HepG2 (cell line): ENCODE measurements around the gene LDAH. TPM values are rescaled to one million over a fixed set of nuclear protein-coding genes. Genes with fewer than 3 reads are reported as not detected.

Source experiments
- ASH2L ChIP-seq: fragments of 300-600, 200-600 bp; sonication (generic); IDR thresholded peaks from 2 replicates; pipeline ENCODE4 v1.7.0; 2017; ENCODE audit warnings: low read depth, mild to moderate bottlenecking, moderate library complexity, mixed read lengths, low read length; ENCODE audit not compliant: insufficient read length
- GABPB1 ChIP-seq: IDR thresholded peaks from 2 replicates; pipeline ENCODE4 v1.6.1; 2016; ENCODE audit warnings: mild to moderate bottlenecking, missing genetic modification reagents, moderate library complexity, missing compliant biosample characterization
- GMEB1 ChIP-seq: sonication (generic); formaldehyde crosslinking; IDR thresholded peaks from 2 replicates; pipeline ENCODE4 v1.5.1; 2020; ENCODE audit warnings: missing genetic modification reagents, mild to moderate bottlenecking, borderline replicate concordance
- HNRNPLL ChIP-seq: fragments of 200-400 bp; formaldehyde crosslinking; IDR thresholded peaks from 2 replicates; pipeline ENCODE4 v1.6.1; 2017; ENCODE audit warnings: mild to moderate bottlenecking, low read depth, low read length; ENCODE audit not compliant: poor library complexity, severe bottlenecking
- JUN ChIP-seq: sonication (generic); formaldehyde crosslinking; IDR thresholded peaks from 2 replicates; pipeline ENCODE4 v1.4.0; 2020; ENCODE audit warnings: mild to moderate bottlenecking, missing genetic modification reagents
- MTA1 ChIP-seq: sonication (generic); formaldehyde crosslinking; IDR thresholded peaks from 2 replicates; pipeline ENCODE4 v1.4.0; 2020; ENCODE audit warnings: missing genetic modification reagents, mild to moderate bottlenecking, borderline replicate concordance
- SMAD3 ChIP-seq: sonication (generic); formaldehyde crosslinking; IDR thresholded peaks from 2 replicates; pipeline ENCODE4 v1.4.0; 2020; ENCODE audit warnings: missing genetic modification reagents
- SNAPC2 ChIP-seq: sonication (generic); formaldehyde crosslinking; IDR thresholded peaks from 2 replicates; pipeline ENCODE4 v1.8.1; 2022; ENCODE audit warnings: mild to moderate bottlenecking, missing genetic modification reagents
- TEAD3 ChIP-seq: optimal IDR thresholded peaks from 2 replicates; pipeline ENCODE3; 2016; ENCODE audit warnings: borderline replicate concordance
- ZFX ChIP-seq: sonication (generic); formaldehyde crosslinking; IDR thresholded peaks from 2 replicates; pipeline ENCODE4 v1.4.0; 2020; ENCODE audit warnings: mild to moderate bottlenecking, low read depth, missing genetic modification reagents, moderate library complexity
- ZFY ChIP-seq: sonication (generic); formaldehyde crosslinking; IDR thresholded peaks from 2 replicates; pipeline ENCODE4 v1.4.0; 2020; ENCODE audit warnings: missing genetic modification reagents
- ZNF235 ChIP-seq: sonication (generic); formaldehyde crosslinking; IDR thresholded peaks from 2 replicates; pipeline ENCODE4 v1.8.1; 2023; ENCODE audit warnings: mild to moderate bottlenecking, missing genetic modification reagents, borderline replicate concordance
- ZNF274 ChIP-seq: sonication (generic); formaldehyde crosslinking; IDR thresholded peaks from 2 replicates; pipeline ENCODE4 v1.5.1; 2020; ENCODE audit warnings: mild to moderate bottlenecking, missing genetic modification reagents
- polyA plus RNA-seq, 8 experiments: library from polyadenylated mRNA; depleted of rRNA in 3 of 8; stranded (reverse) in 7 of 8; unstranded in 1 of 8; fragments of >200 nt; fragmentation: Illumina TruSeq in 4 of 8; extraction: Trizol in 4 of 8; gene quantifications; 2 replicates each; pipeline versions ENCODE4 v1.2.1 to v1.2.3, GENCODE V29; 2011 to 2016; ENCODE audit warnings: low read depth in 4 of 8, missing spikeins in 1 of 8, mixed read lengths in 1 of 8; ENCODE audit not compliant: insufficient read depth in 1 of 8
- total RNA-seq, 5 experiments: library from RNA; depleted of rRNA; stranded (reverse); fragments of >200 nt; fragmentation: Illumina TruSeq; extraction: Trizol; gene quantifications; 2 replicates each; pipeline ENCODE4 v1.2.3, GENCODE V29; 2016; ENCODE audit warnings: low read depth in 1 of 5
- TF ChIP-seq, protein P1 (sequence below): IDR thresholded peaks from 2 replicates; pipeline ENCODE4 v1.6.1; 2016; ENCODE audit warnings: low read depth, missing genetic modification reagents, missing compliant biosample characterization
- TF ChIP-seq, protein P2 (sequence below): sonication (generic); formaldehyde crosslinking; IDR thresholded peaks from 2 replicates; pipeline ENCODE4 v1.9.0; 2022; ENCODE audit warnings: missing genetic modification reagents, mild to moderate bottlenecking, borderline replicate concordance
- TF ChIP-seq, protein P3 (sequence below): sonication (generic); formaldehyde crosslinking; IDR thresholded peaks from 2 replicates; pipeline ENCODE4 v1.4.0; 2020; ENCODE audit warnings: mild to moderate bottlenecking, missing genetic modification reagents

LDAH gene
- total and polyA plus RNA-seq, 2 of the 13 experiments (the other 11 are each of a cell fraction or from before 2014, with no cell fraction given), result 28.8 to 46.2 TPM

DNA sequence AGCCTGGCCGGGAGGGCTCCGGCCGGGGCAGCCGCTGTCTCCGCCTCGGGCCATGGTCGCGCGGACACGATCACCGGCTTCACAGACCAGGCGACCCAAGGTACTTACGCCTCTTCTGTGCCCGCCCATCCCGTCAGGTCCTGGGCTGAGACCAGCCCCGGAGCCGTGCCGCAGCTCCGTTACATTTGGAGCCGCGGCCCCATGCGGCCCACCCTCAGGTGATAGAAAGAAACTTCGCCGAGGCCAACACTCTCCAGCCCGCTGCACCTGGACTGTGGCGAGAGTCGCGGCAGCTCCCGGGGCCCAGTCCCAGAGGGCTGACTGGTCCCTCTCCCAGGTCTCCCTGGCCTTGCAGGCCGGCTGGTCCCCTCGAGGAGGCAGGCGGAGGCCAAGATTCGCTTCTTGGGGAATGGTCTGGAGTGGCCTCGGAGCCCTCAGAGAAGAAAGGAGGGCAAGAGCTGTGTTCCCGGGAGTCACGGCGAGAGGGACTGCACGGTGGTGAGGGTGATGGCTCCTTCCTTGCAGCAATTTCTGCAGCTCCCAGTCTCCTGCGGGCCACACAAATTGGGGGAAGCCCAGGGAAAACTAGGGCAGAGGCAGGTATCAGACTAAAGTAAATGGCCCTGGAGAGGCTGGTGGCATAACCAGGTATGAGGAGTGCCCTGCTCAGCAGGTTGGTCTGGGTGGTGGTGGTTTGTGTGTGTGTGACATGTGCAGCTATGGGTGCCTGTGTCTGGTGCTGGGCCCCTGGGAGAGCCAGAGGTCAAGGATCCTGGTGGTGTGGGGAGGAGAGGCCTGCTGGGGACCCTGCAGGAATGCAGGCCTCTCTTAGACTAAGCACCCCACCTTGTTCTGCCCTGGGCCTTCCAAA lies 155.1 kb downstream of the LDAH start (continued):
- TF ChIP-seq, protein P1, sequence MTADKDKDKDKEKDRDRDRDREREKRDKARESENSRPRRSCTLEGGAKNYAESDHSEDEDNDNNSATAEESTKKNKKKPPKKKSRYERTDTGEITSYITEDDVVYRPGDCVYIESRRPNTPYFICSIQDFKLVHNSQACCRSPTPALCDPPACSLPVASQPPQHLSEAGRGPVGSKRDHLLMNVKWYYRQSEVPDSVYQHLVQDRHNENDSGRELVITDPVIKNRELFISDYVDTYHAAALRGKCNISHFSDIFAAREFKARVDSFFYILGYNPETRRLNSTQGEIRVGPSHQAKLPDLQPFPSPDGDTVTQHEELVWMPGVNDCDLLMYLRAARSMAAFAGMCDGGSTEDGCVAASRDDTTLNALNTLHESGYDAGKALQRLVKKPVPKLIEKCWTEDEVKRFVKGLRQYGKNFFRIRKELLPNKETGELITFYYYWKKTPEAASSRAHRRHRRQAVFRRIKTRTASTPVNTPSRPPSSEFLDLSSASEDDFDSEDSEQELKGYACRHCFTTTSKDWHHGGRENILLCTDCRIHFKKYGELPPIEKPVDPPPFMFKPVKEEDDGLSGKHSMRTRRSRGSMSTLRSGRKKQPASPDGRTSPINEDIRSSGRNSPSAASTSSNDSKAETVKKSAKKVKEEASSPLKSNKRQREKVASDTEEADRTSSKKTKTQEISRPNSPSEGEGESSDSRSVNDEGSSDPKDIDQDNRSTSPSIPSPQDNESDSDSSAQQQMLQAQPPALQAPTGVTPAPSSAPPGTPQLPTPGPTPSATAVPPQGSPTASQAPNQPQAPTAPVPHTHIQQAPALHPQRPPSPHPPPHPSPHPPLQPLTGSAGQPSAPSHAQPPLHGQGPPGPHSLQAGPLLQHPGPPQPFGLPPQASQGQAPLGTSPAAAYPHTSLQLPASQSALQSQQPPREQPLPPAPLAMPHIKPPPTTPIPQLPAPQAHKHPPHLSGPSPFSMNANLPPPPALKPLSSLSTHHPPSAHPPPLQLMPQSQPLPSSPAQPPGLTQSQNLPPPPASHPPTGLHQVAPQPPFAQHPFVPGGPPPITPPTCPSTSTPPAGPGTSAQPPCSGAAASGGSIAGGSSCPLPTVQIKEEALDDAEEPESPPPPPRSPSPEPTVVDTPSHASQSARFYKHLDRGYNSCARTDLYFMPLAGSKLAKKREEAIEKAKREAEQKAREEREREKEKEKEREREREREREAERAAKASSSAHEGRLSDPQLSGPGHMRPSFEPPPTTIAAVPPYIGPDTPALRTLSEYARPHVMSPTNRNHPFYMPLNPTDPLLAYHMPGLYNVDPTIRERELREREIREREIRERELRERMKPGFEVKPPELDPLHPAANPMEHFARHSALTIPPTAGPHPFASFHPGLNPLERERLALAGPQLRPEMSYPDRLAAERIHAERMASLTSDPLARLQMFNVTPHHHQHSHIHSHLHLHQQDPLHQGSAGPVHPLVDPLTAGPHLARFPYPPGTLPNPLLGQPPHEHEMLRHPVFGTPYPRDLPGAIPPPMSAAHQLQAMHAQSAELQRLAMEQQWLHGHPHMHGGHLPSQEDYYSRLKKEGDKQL (CRISPR knock-in tag), result 0 out of 2 replicates have a peak, but pooled peaks have one; percentile 15
- TF ChIP-seq ZFX (peak; percentile 87), TEAD3 (peak; percentile 75), ZNF274 (CRISPR knock-in tag) (peak; percentile 89), SNAPC2 (CRISPR knock-in tag) (0 out of 2 replicates have a peak, but pooled peaks have one; percentile 32), JUN (CRISPR knock-in tag) (no peak), SMAD3 (CRISPR knock-in tag) (no peak), ASH2L (peak; percentile 49), GMEB1 (CRISPR knock-in tag) (peak; percentile 43; the same call in 1 of the 2 replicates), HNRNPLL (peak; percentile 41), ZNF235 (CRISPR knock-in tag) (peak; percentile 59; the same call in 1 of the 2 replicates), ZFY (CRISPR knock-in tag) (peak; percentile 88), MTA1 (CRISPR knock-in tag) (peak; percentile 90; the same call in 1 of the 2 replicates), GABPB1 (CRISPR knock-in tag) (peak; percentile 51; the same call in 1 of the 2 replicates)
- TF ChIP-seq, protein P2, sequence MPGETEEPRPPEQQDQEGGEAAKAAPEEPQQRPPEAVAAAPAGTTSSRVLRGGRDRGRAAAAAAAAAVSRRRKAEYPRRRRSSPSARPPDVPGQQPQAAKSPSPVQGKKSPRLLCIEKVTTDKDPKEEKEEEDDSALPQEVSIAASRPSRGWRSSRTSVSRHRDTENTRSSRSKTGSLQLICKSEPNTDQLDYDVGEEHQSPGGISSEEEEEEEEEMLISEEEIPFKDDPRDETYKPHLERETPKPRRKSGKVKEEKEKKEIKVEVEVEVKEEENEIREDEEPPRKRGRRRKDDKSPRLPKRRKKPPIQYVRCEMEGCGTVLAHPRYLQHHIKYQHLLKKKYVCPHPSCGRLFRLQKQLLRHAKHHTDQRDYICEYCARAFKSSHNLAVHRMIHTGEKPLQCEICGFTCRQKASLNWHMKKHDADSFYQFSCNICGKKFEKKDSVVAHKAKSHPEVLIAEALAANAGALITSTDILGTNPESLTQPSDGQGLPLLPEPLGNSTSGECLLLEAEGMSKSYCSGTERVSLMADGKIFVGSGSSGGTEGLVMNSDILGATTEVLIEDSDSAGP (CRISPR knock-in tag), result peak; percentile 40; the same call in 1 of the 2 replicates
- TF ChIP-seq, protein P3, sequence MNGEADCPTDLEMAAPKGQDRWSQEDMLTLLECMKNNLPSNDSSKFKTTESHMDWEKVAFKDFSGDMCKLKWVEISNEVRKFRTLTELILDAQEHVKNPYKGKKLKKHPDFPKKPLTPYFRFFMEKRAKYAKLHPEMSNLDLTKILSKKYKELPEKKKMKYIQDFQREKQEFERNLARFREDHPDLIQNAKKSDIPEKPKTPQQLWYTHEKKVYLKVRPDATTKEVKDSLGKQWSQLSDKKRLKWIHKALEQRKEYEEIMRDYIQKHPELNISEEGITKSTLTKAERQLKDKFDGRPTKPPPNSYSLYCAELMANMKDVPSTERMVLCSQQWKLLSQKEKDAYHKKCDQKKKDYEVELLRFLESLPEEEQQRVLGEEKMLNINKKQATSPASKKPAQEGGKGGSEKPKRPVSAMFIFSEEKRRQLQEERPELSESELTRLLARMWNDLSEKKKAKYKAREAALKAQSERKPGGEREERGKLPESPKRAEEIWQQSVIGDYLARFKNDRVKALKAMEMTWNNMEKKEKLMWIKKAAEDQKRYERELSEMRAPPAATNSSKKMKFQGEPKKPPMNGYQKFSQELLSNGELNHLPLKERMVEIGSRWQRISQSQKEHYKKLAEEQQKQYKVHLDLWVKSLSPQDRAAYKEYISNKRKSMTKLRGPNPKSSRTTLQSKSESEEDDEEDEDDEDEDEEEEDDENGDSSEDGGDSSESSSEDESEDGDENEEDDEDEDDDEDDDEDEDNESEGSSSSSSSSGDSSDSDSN, result peak; percentile 88
